ENCODE results near the gene PIERCE2.

- TF ChIP-seq ARNT (IDR thresholded peaks at IDR 0.05) = no peak
- TF ChIP-seq NFRKB (IDR thresholded peaks at IDR 0.05) = no peak
- TF ChIP-seq HNF4A (CRISPR knock-in tag; IDR thresholded peaks at IDR 0.05) = no peak
- TF ChIP-seq HDAC1 (CRISPR knock-in tag; IDR thresholded peaks at IDR 0.05) = no peak
- TF ChIP-seq ZNF292 (CRISPR knock-in tag; IDR thresholded peaks at IDR 0.05; ENCODE audit: borderline replicate concordance, low read depth) = no peak
- no peak for TF ChIP-seq LCORL (IDR thresholded peaks at IDR 0.05)
- TF ChIP-seq LCORL (CRISPR knock-in tag; IDR thresholded peaks at IDR 0.05) = no peak
- TF ChIP-seq, protein P1, sequence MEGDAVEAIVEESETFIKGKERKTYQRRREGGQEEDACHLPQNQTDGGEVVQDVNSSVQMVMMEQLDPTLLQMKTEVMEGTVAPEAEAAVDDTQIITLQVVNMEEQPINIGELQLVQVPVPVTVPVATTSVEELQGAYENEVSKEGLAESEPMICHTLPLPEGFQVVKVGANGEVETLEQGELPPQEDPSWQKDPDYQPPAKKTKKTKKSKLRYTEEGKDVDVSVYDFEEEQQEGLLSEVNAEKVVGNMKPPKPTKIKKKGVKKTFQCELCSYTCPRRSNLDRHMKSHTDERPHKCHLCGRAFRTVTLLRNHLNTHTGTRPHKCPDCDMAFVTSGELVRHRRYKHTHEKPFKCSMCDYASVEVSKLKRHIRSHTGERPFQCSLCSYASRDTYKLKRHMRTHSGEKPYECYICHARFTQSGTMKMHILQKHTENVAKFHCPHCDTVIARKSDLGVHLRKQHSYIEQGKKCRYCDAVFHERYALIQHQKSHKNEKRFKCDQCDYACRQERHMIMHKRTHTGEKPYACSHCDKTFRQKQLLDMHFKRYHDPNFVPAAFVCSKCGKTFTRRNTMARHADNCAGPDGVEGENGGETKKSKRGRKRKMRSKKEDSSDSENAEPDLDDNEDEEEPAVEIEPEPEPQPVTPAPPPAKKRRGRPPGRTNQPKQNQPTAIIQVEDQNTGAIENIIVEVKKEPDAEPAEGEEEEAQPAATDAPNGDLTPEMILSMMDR (CRISPR knock-in tag; IDR thresholded peaks at IDR 0.05) = no peak
- no peak for TF ChIP-seq ZNF143 (CRISPR knock-in tag; IDR thresholded peaks at IDR 0.05)
- TF ChIP-seq ZNF362 (CRISPR knock-in tag; IDR thresholded peaks at IDR 0.05; ENCODE audit: borderline replicate concordance) = no peak
- TF ChIP-seq CHD4 (IDR thresholded peaks at IDR 0.05; ENCODE audit: borderline replicate concordance, low read length) = no peak
- TF ChIP-seq AGO1 (IDR thresholded peaks at IDR 0.05; ENCODE audit: low read depth, low read length, poor library complexity, severe bottlenecking) = no peak
- TF ChIP-seq, protein P2, sequence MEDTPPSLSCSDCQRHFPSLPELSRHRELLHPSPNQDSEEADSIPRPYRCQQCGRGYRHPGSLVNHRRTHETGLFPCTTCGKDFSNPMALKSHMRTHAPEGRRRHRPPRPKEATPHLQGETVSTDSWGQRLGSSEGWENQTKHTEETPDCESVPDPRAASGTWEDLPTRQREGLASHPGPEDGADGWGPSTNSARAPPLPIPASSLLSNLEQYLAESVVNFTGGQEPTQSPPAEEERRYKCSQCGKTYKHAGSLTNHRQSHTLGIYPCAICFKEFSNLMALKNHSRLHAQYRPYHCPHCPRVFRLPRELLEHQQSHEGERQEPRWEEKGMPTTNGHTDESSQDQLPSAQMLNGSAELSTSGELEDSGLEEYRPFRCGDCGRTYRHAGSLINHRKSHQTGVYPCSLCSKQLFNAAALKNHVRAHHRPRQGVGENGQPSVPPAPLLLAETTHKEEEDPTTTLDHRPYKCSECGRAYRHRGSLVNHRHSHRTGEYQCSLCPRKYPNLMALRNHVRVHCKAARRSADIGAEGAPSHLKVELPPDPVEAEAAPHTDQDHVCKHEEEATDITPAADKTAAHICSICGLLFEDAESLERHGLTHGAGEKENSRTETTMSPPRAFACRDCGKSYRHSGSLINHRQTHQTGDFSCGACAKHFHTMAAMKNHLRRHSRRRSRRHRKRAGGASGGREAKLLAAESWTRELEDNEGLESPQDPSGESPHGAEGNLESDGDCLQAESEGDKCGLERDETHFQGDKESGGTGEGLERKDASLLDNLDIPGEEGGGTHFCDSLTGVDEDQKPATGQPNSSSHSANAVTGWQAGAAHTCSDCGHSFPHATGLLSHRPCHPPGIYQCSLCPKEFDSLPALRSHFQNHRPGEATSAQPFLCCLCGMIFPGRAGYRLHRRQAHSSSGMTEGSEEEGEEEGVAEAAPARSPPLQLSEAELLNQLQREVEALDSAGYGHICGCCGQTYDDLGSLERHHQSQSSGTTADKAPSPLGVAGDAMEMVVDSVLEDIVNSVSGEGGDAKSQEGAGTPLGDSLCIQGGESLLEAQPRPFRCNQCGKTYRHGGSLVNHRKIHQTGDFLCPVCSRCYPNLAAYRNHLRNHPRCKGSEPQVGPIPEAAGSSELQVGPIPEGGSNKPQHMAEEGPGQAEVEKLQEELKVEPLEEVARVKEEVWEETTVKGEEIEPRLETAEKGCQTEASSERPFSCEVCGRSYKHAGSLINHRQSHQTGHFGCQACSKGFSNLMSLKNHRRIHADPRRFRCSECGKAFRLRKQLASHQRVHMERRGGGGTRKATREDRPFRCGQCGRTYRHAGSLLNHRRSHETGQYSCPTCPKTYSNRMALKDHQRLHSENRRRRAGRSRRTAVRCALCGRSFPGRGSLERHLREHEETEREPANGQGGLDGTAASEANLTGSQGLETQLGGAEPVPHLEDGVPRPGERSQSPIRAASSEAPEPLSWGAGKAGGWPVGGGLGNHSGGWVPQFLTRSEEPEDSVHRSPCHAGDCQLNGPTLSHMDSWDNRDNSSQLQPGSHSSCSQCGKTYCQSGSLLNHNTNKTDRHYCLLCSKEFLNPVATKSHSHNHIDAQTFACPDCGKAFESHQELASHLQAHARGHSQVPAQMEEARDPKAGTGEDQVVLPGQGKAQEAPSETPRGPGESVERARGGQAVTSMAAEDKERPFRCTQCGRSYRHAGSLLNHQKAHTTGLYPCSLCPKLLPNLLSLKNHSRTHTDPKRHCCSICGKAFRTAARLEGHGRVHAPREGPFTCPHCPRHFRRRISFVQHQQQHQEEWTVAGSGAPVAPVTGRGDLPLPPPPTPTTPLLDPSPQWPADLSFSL (CRISPR knock-in tag; IDR thresholded peaks at IDR 0.05) = no peak
- TF ChIP-seq FOXK1 (CRISPR knock-in tag; IDR thresholded peaks at IDR 0.05; ENCODE audit: borderline replicate concordance, low read depth) = no peak
Observed at GRCh38 chr15:55402707-55403106, 5.6 kb upstream of the PIERCE2 start.

Measured in HepG2 (cell line).